ENCODE results near the gene HSD3B2.

Gene HSD3B2

GRCh38 chr1:119396982-119397381 lies 18.0 kb upstream of the HSD3B2 start:
- Histone ChIP-seq H3K36me3 (no peaks in the 10 kb centered on the region), H3K4me3 (ENCODE audit: low read depth, low read length) (no peak overlapping the region), H3K9me3 (ENCODE audit: severe bottlenecking) (no peaks in the 10 kb centered on the region), H3K27ac (no peak overlapping the region), H3K27me3 (ENCODE audit: insufficient read depth, low read depth, severe bottlenecking) (peaks cover 3% of the 10 kb centered on the region)
- DNase-seq: no peak
- TF ChIP-seq CTCF (IDR thresholded peaks at IDR 0.05; ENCODE audit: low read depth, low read length): no peak

GRCh38 chr1:119397986-119398385 lies 17.0 kb upstream of the HSD3B2 start:
- H3K27me3 ChIP-seq (ENCODE audit: insufficient read depth, low read depth, severe bottlenecking): no peaks in the 10 kb centered on the region
- no peak for TF ChIP-seq CTCF (IDR thresholded peaks at IDR 0.05; ENCODE audit: low read depth, low read length)
- H3K27ac ChIP-seq: no peak overlapping the region
- no peaks in the 10 kb centered on the region for H3K36me3 ChIP-seq
- H3K9me3 ChIP-seq (ENCODE audit: severe bottlenecking): no peaks in the 10 kb centered on the region
- H3K4me3 ChIP-seq (ENCODE audit: low read depth, low read length): no peak overlapping the region
- no peak for DNase-seq

GRCh38 chr1:119404736-119405135 lies 10.2 kb upstream of the HSD3B2 start:
- no peaks in the 10 kb centered on the region for H3K36me3 ChIP-seq
- H3K9me3 ChIP-seq (ENCODE audit: severe bottlenecking): no peaks in the 10 kb centered on the region
- no peaks in the 10 kb centered on the region for H3K27me3 ChIP-seq (ENCODE audit: insufficient read depth, low read depth, severe bottlenecking)
- DNase-seq: no peak
- H3K4me3 ChIP-seq (ENCODE audit: low read depth, low read length): no peak overlapping the region
- no peak overlapping the region for H3K27ac ChIP-seq
- TF ChIP-seq CTCF (IDR thresholded peaks at IDR 0.05; ENCODE audit: low read depth, low read length): no peak

- Histone ChIP-seq H3K4me3 (ENCODE audit: low read depth, low read length) (no peak overlapping the region), H3K9me3 (ENCODE audit: severe bottlenecking) (no peaks in the 10 kb centered on the region), H3K27me3 (ENCODE audit: insufficient read depth, low read depth, severe bottlenecking) (no peaks in the 10 kb centered on the region), H3K27ac (no peak overlapping the region), H3K36me3 (no peaks in the 10 kb centered on the region)
- DNase-seq: no peak
- TF ChIP-seq CTCF (IDR thresholded peaks at IDR 0.05; ENCODE audit: low read depth, low read length): no peak
Measured at GRCh38 chr1:119409731-119410130, 5.2 kb upstream of the HSD3B2 start.

- no peaks in the 10 kb centered on the region for H3K27me3 ChIP-seq (ENCODE audit: insufficient read depth, low read depth, severe bottlenecking)
- H3K27ac ChIP-seq: no peak overlapping the region
- no peak for DNase-seq
- no peaks in the 10 kb centered on the region for H3K9me3 ChIP-seq (ENCODE audit: severe bottlenecking)
- no peak overlapping the region for H3K4me3 ChIP-seq (ENCODE audit: low read depth, low read length)
- no peak for TF ChIP-seq CTCF (IDR thresholded peaks at IDR 0.05; ENCODE audit: low read depth, low read length)
- H3K36me3 ChIP-seq: no peaks in the 10 kb centered on the region
Measured at GRCh38 chr1:119410961-119411360, 4.0 kb upstream of the HSD3B2 start.

- H3K27ac ChIP-seq: no peak overlapping the region
- peaks cover 2% of the 10 kb centered on the region for H3K27me3 ChIP-seq (ENCODE audit: insufficient read depth, low read depth, severe bottlenecking)
- no peak overlapping the region for H3K4me3 ChIP-seq (ENCODE audit: low read depth, low read length)
- TF ChIP-seq CTCF (IDR thresholded peaks at IDR 0.05; ENCODE audit: low read depth, low read length): no peak
- H3K9me3 ChIP-seq (ENCODE audit: severe bottlenecking): no peaks in the 10 kb centered on the region
- no peak for DNase-seq
- no peaks in the 10 kb centered on the region for H3K36me3 ChIP-seq
Measured at GRCh38 chr1:119416006-119416640, 1.2 kb downstream of the HSD3B2 start.

Data from WERI-Rb-1 (cell line).